HG03045 (cell line): ENCODE data around the gene ABCA7.

Source experiments
- ATAC-seq: cut with Tn5 transposase; IDR thresholded peaks from one replicate; pipeline ENCODE4 v1.9.1; 2021; ENCODE audit warnings: mild to moderate bottlenecking, moderate library complexity; ENCODE audit not compliant: unreplicated experiment

ABCA7 gene

DNA sequence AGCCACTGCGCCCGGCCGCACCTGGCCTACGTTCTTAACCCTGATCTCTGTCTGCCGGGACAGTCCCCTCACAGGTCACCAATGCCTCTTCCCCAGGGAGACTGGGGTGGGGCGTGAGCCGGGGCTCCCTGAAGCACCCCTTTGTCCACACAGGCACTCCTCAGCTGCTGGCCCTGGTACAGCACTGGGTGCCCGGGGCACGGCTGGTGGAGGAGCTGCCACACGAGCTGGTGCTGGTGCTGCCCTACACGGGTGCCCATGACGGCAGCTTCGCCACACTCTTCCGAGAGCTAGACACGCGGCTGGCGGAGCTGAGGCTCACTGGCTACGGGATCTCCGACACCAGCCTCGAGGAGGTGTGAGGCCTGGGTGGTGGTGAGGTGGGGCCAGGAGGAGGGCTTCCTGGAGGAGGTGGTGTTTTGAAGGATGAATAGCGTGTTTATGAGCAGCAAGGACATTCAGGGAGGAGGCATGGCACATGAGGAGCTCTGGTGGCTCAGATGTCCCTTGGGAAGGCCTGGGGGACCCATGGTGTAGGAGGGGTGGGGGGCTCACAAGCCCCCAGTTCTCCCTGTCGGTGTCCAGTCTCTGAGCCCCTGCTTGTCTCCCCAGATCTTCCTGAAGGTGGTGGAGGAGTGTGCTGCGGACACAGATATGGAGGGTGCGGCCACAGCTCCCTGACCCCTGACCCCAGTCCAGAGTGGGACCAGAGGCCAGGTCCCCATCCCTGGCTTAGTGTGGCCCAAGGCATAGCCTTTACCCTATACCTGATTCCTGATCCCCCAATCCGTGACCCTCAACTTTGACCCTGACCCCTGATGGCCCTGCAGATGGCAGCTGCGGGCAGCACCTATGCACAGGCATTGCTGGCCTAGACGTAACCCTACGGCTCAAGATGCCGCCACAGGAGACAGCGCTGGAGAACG lies 13.5 kb downstream of the ABCA7 start:
- no peak for ATAC-seq

- no peak for ATAC-seq
These were observed 14.5 kb downstream of the ABCA7 start for GRCh38 chr19:1054102-1055027.

- no peak for ATAC-seq
These were observed 15.1 kb downstream of the ABCA7 start for GRCh38 chr19:1055028-1055425.

DNA sequence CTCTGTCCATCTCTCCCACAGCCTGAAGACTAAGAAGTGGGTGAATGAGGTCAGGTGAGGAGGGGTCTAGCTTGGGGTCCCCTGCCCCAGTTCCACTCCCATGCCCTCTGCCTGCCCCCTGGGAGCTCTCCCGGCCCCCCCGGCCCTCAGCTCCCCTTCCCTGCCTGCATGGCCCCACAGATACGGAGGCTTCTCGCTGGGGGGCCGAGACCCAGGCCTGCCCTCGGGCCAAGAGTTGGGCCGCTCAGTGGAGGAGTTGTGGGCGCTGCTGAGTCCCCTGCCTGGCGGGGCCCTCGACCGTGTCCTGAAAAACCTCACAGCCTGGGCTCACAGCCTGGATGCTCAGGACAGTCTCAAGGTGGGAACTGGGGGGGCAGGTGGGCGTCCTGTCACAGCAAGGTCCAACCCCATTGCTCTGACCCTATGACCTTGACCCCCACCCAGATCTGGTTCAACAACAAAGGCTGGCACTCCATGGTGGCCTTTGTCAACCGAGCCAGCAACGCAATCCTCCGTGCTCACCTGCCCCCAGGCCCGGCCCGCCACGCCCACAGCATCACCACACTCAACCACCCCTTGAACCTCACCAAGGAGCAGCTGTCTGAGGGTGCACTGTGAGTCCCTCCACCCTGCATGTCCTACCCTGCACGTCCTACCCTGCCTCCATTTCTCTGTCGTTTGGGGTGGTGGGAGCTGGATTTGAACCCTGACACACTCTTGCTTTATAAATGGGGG lies 16.1 kb downstream of the ABCA7 start:
- no peak for ATAC-seq

- no peak for ATAC-seq
These were observed 17.4 kb downstream of the ABCA7 start for GRCh38 chr19:1057176-1057855.

- no peak for ATAC-seq
These were observed 18.2 kb downstream of the ABCA7 start for GRCh38 chr19:1058112-1058511.

GRCh38 chr19:1060689-1061088 lies 20.8 kb downstream of the ABCA7 start:
- no peak for ATAC-seq

DNA sequence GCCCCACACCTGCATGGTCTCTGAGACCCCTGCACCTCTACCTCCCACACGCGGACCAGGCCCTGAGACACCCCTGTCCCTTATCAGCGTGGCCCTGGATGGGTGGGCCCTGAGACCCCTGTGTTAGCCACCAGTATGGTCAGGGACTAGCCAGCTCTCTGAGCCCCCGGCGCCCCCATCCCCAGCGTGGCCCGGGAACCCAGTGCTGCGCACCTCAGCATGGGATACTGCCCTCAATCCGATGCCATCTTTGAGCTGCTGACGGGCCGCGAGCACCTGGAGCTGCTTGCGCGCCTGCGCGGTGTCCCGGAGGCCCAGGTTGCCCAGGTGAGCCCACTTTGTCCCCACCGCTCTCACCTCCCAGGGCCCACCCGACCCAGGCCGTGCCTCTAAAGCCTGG lies 22.1 kb downstream of the ABCA7 start:
- no peak for ATAC-seq

- no peak for ATAC-seq
These were observed 22.6 kb downstream of the ABCA7 start for GRCh38 chr19:1062387-1063029.

GRCh38 chr19:1063030-1063908 lies 23.4 kb downstream of the ABCA7 start:
- no peak for ATAC-seq

DNA sequence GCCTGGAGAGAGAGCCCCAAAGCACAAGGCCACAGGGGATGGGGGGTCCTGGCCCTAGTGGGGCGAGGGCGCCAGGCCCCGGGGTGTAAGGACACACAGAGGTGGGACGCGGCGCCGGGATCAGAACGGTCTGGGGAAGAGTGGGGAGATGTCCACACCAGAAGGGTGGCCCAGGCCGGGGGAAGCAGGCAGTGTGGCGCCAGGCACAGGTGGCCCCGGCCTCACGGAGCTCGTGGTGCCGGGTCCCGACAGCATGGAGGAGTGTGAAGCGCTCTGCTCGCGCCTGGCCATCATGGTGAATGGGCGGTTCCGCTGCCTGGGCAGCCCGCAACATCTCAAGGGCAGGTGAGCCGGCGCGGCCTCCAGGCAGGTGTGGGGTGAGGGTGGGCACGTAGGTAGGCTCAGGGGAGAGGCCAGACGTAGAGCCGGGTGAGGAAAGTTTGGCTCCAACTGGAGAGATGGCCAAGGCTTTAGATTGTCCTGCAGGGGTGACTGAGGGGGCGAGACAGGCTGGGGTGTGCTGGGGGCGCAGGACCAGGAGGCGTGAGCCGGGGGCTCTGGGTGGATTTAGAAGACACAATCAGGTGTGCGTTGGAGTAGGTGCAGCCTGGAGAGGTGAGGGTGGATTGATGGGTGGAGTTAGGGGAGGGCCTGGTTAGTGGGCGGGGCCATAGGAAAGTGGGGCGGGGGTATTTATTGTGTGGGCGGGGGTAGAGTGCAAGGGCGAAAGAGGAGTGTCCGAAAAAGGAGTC lies 24.2 kb downstream of the ABCA7 start:
- no peak for ATAC-seq

DNA sequence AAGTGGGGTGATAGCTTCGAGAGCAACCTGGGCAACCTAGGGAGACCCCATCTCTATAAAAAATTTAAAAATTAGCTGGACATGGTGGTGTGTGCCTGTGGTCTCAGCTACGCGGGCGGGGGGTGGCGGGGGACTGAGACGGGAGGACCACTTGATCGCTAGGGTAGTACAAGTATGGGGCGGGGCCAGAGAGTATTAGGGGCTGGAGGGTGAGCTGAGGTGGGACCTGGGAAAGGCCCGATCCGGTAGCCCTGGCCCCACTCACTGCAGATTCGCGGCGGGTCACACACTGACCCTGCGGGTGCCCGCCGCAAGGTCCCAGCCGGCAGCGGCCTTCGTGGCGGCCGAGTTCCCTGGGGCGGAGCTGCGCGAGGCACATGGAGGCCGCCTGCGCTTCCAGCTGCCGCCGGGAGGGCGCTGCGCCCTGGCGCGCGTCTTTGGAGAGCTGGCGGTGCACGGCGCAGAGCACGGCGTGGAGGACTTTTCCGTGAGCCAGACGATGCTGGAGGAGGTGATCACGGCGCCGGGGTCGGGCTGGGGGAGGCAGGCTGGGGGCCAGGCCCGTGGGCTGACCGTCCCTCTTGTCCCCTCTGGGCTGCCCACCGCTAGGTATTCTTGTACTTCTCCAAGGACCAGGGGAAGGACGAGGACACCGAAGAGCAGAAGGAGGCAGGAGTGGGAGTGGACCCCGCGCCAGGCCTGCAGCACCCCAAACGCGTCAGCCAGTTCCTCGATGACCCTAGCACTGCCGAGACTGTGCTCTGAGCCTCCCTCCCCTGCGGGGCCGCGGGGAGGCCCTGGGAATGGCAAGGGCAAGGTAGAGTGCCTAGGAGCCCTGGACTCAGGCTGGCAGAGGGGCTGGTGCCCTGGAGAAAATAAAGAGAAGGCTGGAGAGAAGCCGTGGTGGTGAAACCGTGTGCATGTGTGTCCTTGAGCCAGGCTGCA lies 25.0 kb downstream of the ABCA7 start:
- no peak for ATAC-seq

GRCh38 chr19:1065606-1066109 lies 25.8 kb downstream of the ABCA7 start:
- no peak for ATAC-seq

- no peak for ATAC-seq
These were observed 26.4 kb downstream of the ABCA7 start for GRCh38 chr19:1066251-1066747.

- ATAC-seq = no peak
These were observed 26.9 kb downstream of the ABCA7 start, which contains the start of gene ARHGAP45 for GRCh38 chr19:1066748-1067340. Gene ARHGAP45, plus strand, starts transcription at chr19:1067167. Its CDS starts 239 bp downstream, at chr19:1067406.

GRCh38 chr19:1067341-1067957 lies 27.5 kb downstream of the ABCA7 start:
- ATAC-seq = no peak
